Muscle of back (tissue), 11 donors: ENCODE data around the gene PSMD1. TPM values are rescaled to one million over a fixed set of nuclear protein-coding genes. Genes with fewer than 3 reads are reported as not detected.
A peak's percentile ranks its signal among the peaks of the same experiment; 100 is the strongest.
"Not testable (repeated sequence)": the region's sequence is repeated elsewhere in the genome, so short reads cannot be mapped to it uniquely, and the experiment has no call there.

Experiments used
- DNase-seq, 3 donors: peaks; one replicate each; pipeline versions ENCODE4 v3.0.0 to v3.0.0-alpha.2; 2013
- polyA plus RNA-seq, 10 donors: library from polyadenylated mRNA; unstranded; fragments of 120-200 nt; gene quantifications; one replicate each; pipeline ENCODE4 v1.2.1, GENCODE V29; 2013; ENCODE audit not compliant: insufficient read length in 10 of 10

PSMD1 gene
- polyA plus RNA-seq, 10 donors: 63.4 to 109 (median 75.8) TPM

GRCh38 chr2:231146665-231147064, 90.0 kb downstream of the PSMD1 start:
- no peak for DNase-seq

GRCh38 chr2:231152800-231153557, 96.3 kb downstream of the PSMD1 start:
- peak in 1 of 3 donors; percentile 23 for DNase-seq

GRCh38 chr2:231159306-231159705, 102.6 kb downstream of the PSMD1 start:
- no peak for DNase-seq

GRCh38 chr2:231160701-231161100, 104.0 kb downstream of the PSMD1 start:
- no peak for DNase-seq

- no peak for DNase-seq
These were observed 104.7 kb downstream of the PSMD1 start for GRCh38 chr2:231161252-231161839.

GRCh38 chr2:231161877-231162329, 105.2 kb downstream of the PSMD1 start:
- DNase-seq: peak in 1 of 3 donors; percentile 80

- DNase-seq: no peak
These were observed 106.3 kb downstream of the PSMD1 start for GRCh38 chr2:231163011-231163410.

- DNase-seq: no peak
These were observed 106.9 kb downstream of the PSMD1 start for GRCh38 chr2:231163414-231164095.

- DNase-seq: no peak
These were observed 111.2 kb downstream of the PSMD1 start for GRCh38 chr2:231167745-231168459.

GRCh38 chr2:231168460-231169139, 111.9 kb downstream of the PSMD1 start:
- DNase-seq: no peak

GRCh38 chr2:231169488-231169887, 112.8 kb downstream of the PSMD1 start:
- no peak for DNase-seq

- peak in 1 of 3 donors; percentile 22 for DNase-seq
These were observed 113.4 kb downstream of the PSMD1 start for GRCh38 chr2:231170055-231170454.

- no peak for DNase-seq
These were observed 115.4 kb downstream of the PSMD1 start for GRCh38 chr2:231172025-231172424.

- DNase-seq: no peak
These were observed 117.6 kb downstream of the PSMD1 start for GRCh38 chr2:231174211-231174651.

GRCh38 chr2:231176066-231176465, 119.4 kb downstream of the PSMD1 start:
- DNase-seq: no peak

- no peak for DNase-seq
These were observed 120.7 kb downstream of the PSMD1 start for GRCh38 chr2:231177156-231178025.

GRCh38 chr2:231178805-231179204, 122.1 kb downstream of the PSMD1 start:
- DNase-seq: not testable (repeated sequence)

- peak in 1 of 3 donors; percentile 42 for DNase-seq
These were observed 125.3 kb downstream of the PSMD1 start for GRCh38 chr2:231181860-231182512.

- DNase-seq: no peak
These were observed 125.8 kb downstream of the PSMD1 start for GRCh38 chr2:231182513-231182899.

- no peak for DNase-seq
These were observed 127.2 kb downstream of the PSMD1 start for GRCh38 chr2:231183851-231184250.
